K562 (cell line): Measurements from ENCODE around the gene PATJ.
"Not testable (repeated sequence)": the region's sequence is repeated elsewhere in the genome, so short reads cannot be mapped to it uniquely, and the experiment has no call there.

Experiments used
- CHD4 ChIP-seq: fragments of 200-600 bp; sonication (generic); IDR thresholded peaks from 3 replicates; pipeline ENCODE4 v1.6.1; 2012; ENCODE audit warnings: low read depth, mild to moderate bottlenecking, mixed read lengths, low read length, inconsistent platforms; ENCODE audit not compliant: insufficient read depth, insufficient replicate concordance, poor library complexity, severe bottlenecking
- EZH2 ChIP-seq: IDR thresholded peaks from 2 replicates; pipeline ENCODE4 v1.6.1; 2012; ENCODE audit warnings: low read depth, mild to moderate bottlenecking, inconsistent platforms, low read length, borderline replicate concordance
- POLR2AphosphoS5 ChIP-seq: IDR thresholded peaks from 2 replicates; pipeline ENCODE4 v1.6.1; 2011; ENCODE audit warnings: mild to moderate bottlenecking, low read depth, low read length, moderate library complexity; ENCODE audit not compliant: control insufficient read depth, insufficient read depth
- TF ChIP-seq, protein P1 (sequence below): sonication (generic); formaldehyde crosslinking; IDR thresholded peaks from 2 replicates; pipeline ENCODE4 v1.8.0; 2022; ENCODE audit warnings: mild to moderate bottlenecking, missing genetic modification reagents

DNA sequence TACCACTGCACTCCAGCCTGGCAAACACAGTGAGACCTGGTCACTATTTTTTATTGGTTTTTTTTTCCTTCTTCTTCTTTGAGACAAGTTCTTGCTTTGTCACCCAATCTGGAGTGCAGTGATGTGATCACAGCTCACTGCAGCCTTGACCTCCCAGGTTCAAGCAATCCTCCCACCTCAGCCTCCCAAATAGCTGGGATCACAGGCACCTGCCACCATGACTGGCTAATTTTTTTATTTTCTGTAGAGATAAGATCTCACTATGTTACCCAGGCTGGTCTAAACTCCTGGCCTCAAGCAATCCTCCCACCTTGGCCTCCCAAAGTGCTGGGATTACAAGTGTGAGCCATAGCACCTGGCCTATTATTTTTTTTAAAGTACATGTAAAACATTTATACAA, 148.2 kb downstream of the PATJ start:
- TF ChIP-seq, protein P1, sequence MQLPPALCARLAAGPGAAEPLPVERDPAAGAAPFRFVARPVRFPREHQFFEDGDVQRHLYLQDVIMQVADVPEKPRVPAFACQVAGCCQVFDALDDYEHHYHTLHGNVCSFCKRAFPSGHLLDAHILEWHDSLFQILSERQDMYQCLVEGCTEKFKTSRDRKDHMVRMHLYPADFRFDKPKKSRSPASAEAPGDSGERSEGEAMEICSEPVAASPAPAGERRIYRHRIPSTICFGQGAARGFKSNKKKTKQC (CRISPR knock-in tag): not testable (repeated sequence)
- TF ChIP-seq EZH2, POLR2AphosphoS5, CHD4: not testable (repeated sequence)
